ENCODE measurements around the gene E4F1. TPM values are rescaled to one million over a fixed set of nuclear protein-coding genes. Genes with fewer than 3 reads are reported as not detected.

Gene E4F1
- total and polyA plus RNA-seq, 9 donors = 0.58 to 26.2 (median 22.7) TPM

DNA sequence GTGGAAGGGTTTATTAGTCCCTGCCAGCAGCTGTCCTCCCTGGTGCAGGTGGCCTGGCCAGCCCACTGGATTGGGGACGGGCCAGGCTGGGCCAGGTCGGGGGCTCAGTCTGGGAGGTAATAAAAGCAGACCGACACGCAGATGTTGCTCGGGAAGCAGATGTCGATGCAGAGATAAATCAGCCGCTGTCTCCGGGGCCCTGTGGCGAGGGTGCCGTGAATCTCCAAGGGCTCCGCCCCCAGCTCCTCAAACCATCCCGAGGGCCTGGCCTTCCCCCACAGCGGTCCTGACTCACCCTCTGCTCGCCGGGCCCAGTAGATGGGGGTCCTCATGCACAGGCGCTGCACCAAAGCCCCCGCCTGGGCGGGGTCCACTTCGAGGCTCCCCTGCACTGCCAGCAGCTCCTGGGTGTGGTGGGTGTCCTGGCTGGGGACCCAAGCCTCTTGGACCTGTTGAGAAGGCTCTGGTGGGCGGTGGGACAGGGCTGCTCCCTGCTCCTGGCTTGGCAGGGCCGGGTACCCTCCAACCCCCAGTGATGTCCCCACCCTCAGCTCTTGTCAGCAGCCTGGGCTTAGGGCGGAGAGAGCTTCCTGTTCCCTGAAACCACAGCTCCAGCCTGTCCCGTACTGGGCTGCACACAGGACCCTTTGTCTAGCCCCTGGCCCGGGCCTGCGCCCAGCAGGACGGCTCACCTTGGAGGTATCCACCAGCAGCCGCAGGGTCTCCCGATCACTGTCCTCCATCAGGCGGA is 14.0 kb upstream of the E4F1 start:
- H3K9me3 ChIP-seq = no peaks in the 10 kb centered on the region
- intact Hi-C loops (cut with DNase I) = no loop called here
- no peak overlapping the region for H3K27ac ChIP-seq
- H3K36me3 ChIP-seq = no peaks in the 10 kb centered on the region
- TF ChIP-seq CTCF (IDR thresholded peaks at IDR 0.05) = no peak
- no peak for TF ChIP-seq EP300 (IDR thresholded peaks at IDR 0.05)
- TF ChIP-seq POLR2A (IDR thresholded peaks at IDR 0.05) = no peak
- peaks cover 17% of the 10 kb centered on the region for H3K4me1 ChIP-seq (ENCODE audit: insufficient read depth)
- no peaks in the 10 kb centered on the region for H3K27me3 ChIP-seq
- no peak overlapping the region for H3K4me3 ChIP-seq
- 69 to 77% (median 76%) methylated on average over 11 to 29 of the region's 29 CpGs for WGBS, 3 donors
- DNase-seq = no peak

DNA sequence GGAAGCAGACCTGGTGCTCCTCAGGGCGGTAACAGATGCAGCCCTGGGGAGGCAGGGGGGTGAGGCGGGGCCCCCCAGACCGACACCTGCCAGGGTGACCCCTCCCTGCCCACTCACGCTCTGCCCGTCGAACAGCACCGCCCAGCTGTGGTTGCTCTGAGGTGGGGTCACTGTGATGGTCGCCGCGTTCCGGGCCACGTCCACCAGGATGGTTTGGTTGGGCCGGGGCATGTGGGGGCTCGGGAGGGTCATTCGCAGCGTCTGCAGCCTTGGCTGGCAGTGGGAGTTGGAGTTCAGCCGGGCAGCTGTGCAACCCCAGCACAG is 13.4 kb upstream of the E4F1 start:
- H3K36me3 ChIP-seq = no peaks in the 10 kb centered on the region
- no peaks in the 10 kb centered on the region for H3K9me3 ChIP-seq
- H3K4me3 ChIP-seq = no peak overlapping the region
- no peak overlapping the region for H3K27ac ChIP-seq
- TF ChIP-seq POLR2A (IDR thresholded peaks at IDR 0.05) (no peak), EP300 (IDR thresholded peaks at IDR 0.05) (no peak), CTCF (IDR thresholded peaks at IDR 0.05) (no peak)
- peaks cover 13% of the 10 kb centered on the region for H3K4me1 ChIP-seq (ENCODE audit: insufficient read depth)
- DNase-seq = no peak
- WGBS, 3 donors = 79 to 87% (median 85%) methylated on average over 16 to 17 of the region's 17 CpGs
- no peaks in the 10 kb centered on the region for H3K27me3 ChIP-seq
- intact Hi-C loops (cut with DNase I) = no loop called here

DNA sequence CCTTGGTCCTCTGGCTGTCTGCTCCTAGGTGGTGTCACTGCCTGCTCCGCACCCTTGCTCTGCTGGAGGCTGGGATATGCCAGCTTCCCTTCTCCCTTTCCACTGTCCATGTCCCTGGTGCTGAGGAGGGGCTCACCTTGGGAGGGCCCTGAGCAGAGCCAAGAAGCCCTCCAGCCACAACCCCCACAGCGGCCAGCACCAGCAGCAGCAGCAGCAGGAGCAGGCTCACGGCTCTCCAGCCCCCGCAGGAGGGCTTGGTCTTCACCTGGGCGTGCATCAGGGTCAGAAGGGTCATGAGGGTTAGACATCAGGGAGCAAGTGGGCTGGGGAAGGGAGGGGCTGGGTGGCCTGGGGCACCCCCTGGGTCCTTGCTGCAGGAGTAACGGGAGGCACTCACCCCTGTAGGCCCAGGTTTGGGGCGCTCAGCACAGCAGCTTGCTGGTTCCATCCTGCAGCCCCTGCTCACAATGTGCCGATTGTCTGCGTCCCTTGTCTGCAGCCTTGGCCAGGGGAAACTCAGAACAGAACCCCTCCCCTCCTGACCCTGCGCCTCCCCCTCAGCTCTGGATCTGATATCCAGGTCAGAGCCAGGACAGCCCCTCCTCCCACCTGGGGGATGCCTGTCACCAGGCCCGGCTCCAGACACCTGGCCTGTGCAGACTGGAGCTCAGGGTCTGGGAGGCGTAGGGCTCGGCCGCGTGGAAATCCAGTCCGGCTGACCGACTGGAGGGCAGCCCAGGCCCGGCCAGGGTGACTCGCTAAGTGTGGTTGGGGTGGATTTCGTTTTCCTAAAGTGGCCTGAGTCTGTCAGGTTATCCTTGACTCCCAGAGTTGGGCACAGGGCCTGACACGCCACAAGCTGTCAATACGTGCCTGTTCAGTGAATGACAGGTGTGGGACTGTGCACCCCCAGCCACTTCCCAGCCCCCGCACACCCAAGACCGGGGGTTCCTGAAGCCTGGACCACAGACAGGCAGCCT is 12.7 kb upstream of the E4F1 start, which contains the start of gene BRICD5:
Gene BRICD5, minus strand, starts transcription at position 478 of the 980 bp plus-strand sequence. Its CDS starts 30 bp downstream, at position 448.
- TF ChIP-seq CTCF (IDR thresholded peaks at IDR 0.05) (no peak), POLR2A (IDR thresholded peaks at IDR 0.05) (no peak), EP300 (IDR thresholded peaks at IDR 0.05) (no peak)
- no peak within 1 kb of the TSS for H3K27ac ChIP-seq
- WGBS, 3 donors = 54 to 65% (median 61%) methylated on average over 19 to 24 of the region's 24 CpGs
- no peaks in the 10 kb centered on the region for H3K27me3 ChIP-seq
- H3K9me3 ChIP-seq = no peaks in the 10 kb centered on the region
- no peaks in the 10 kb centered on the region for H3K36me3 ChIP-seq
- H3K4me1 ChIP-seq (ENCODE audit: insufficient read depth) = peaks cover 13% of the 10 kb centered on the region
- intact Hi-C loops (cut with DNase I) = no loop called here
- no peak for DNase-seq
- no peak within 1 kb of the TSS for H3K4me3 ChIP-seq

- Histone ChIP-seq H3K27ac (no peak overlapping the region), H3K4me3 (no peak overlapping the region), H3K4me1 (ENCODE audit: insufficient read depth) (peaks cover 8% of the 10 kb centered on the region), H3K9me3 (no peaks in the 10 kb centered on the region), H3K36me3 (no peaks in the 10 kb centered on the region), H3K27me3 (no peaks in the 10 kb centered on the region)
- 72 to 82% (median 73%) methylated on average over 9 to 11 of the region's 11 CpGs for WGBS, 3 donors
- TF ChIP-seq CTCF (IDR thresholded peaks at IDR 0.05) (no peak), EP300 (IDR thresholded peaks at IDR 0.05) (no peak), POLR2A (IDR thresholded peaks at IDR 0.05) (no peak)
- DNase-seq = no peak
- intact Hi-C loops (cut with DNase I) = no loop called here
Measured at GRCh38 chr16:2211923-2212347, 11.5 kb upstream of the E4F1 start.
